GM18511 (cell line): Measurements from ENCODE around the gene ARHGAP30.
A peak's percentile ranks its signal among the peaks of the same experiment; 100 is the strongest.
"Not testable (repeated sequence)": the region's sequence is repeated elsewhere in the genome, so short reads cannot be mapped to it uniquely, and the experiment has no call there.

Source experiments
- ATAC-seq: cut with Tn5 transposase; IDR thresholded peaks from one replicate; pipeline ENCODE4 v1.9.1; 2021; ENCODE audit warnings: mild to moderate bottlenecking, moderate library complexity; ENCODE audit not compliant: unreplicated experiment

The ARHGAP30 gene

DNA sequence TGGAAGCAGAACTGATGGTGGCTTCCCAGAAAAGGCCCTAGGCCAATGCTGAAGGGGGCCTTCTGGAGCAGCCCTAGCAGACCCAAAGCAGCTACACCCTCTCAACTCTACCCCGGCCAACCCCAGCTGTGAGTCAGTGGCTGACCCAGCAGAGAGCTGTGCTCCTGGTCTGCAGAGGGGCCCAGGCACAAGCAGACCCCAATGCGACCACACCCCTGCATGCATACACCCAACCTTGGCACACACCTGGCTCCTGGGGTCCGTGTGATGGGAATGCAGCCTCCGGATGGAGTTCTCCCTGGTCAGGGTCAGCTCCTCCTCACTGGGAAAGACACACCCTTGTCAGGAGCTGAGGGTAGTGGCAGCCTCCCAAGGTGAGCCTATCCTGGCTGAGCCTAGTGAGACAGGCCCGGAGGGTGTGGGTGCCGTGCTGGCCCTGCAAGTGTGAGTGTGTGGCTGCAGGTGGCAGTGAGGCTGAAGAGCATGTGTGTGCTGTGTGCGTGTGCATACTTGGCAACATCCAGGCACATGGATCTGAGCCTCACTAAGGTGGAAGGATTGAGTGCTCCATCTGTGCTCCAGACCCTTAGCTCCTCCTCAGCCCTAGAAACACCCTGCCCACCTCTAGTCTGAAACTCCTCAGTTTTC is 3.9 kb upstream of the ARHGAP30 start:
- ATAC-seq = no peak

GRCh38 chr1:161072751-161073449 is 3.2 kb upstream of the ARHGAP30 start:
- no peak for ATAC-seq

DNA sequence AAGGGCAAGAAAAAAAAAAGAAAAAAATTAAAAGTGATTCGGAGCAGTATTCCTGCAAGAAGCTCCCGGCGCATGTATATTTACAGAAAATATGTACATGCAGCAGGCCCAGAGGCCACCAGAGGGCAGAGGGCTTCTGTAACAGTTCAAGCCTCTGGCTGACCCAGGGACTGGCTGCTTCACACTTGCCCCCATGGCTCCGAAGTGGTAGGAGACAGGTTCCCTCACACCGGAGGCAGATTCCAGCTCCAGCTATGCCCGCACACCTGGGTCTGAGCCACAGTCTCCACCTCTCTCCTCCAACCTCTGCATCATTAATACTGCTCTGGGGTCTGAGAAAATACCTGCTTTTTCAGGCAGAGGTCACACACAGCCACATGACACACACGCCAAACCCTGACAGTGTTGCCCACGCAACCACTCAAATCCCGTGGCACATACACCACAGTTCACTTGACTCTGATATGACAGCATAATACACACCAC is 2.2 kb upstream of the ARHGAP30 start:
- ATAC-seq = no peak

- no peak for ATAC-seq
Measured at GRCh38 chr1:161070761-161071160, 1.1 kb upstream of the ARHGAP30 start.

DNA sequence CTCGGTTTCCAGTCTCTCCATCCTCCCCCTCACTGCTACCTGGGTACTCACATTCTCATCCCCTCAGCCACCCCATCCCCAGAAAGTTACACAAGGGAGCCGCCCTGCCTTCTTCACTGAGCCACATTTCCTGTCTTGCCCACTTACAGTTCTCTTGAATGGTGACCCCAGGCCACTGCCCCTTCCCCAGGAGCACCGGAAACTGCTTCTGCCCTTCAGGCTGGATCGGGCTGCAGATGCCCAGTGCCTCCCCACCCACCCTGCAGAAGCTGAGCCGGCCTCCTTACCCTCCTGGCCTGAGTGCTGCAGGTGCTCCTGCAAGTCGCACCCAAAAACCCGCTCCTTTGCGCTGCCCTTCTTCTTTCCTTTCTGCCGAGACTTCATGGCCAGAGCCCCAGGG is 450 bp downstream of the ARHGAP30 start:
- peak; percentile 1 for ATAC-seq

GRCh38 chr1:161068306-161069234 is 1.1 kb downstream of the ARHGAP30 start:
- peak; percentile 50 for ATAC-seq

DNA sequence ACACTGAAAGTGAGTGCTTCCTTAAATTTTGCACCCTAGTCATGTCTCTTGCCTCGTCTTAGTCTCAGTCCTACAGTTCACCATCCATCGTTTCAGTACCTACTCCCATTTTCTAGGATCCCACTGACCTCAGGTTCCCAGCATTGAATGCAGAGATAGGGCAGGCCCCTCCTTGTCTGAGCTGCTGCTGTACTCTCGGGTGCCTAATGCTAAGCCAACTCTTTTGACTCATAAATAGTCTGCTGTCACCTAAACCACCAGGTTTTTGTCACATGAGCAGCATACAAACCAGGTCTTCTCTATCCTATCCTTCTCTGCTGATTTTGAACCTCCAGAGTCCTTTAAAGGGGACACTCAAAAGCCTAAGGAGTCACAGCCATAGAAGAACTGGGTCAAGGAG is 3.0 kb downstream of the ARHGAP30 start:
- ATAC-seq = no peak

DNA sequence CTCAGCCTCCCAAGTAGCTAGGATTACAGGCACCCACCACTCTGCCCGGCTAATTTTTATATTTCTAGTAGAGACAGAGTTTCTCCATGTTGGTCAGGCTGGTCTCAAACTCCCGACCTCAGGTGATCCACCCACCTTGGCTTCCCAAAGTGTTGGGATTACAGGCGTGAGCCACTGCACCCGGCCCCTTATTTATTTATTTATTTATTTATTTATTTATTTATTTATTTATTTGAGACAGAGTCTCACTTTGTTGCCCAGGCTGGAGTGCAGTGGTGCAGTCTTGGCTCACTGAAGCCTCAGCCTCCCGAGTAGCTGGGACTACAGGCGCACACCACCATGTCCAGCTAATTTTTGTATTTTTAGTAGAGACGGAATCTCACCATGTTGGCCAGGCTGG is 4.0 kb downstream of the ARHGAP30 start:
- ATAC-seq = not testable (repeated sequence)

DNA sequence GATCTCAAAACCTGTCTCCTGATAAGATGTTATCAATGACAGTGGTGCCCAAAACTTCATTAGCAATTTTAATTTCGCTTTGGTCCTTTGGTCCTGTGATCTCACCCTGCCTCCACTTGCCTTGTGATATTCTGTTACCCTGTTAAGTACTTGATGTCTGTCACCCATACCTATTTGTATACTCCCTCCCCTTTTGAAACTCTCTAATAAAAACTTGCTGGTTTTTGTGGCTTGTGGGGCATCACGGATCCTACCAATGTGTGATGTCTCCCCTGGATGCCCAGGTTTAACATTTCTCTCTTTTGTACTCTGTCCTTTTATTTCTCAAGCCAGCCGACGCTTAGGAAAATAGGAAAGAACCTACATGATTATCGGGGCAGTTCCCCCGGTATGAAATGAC is 5.8 kb downstream of the ARHGAP30 start:
- ATAC-seq = not testable (repeated sequence)

GRCh38 chr1:161061419-161061818 is 8.3 kb downstream of the ARHGAP30 start:
- ATAC-seq = no peak

GRCh38 chr1:161059293-161059692 is 10.4 kb downstream of the ARHGAP30 start:
- no peak for ATAC-seq

DNA sequence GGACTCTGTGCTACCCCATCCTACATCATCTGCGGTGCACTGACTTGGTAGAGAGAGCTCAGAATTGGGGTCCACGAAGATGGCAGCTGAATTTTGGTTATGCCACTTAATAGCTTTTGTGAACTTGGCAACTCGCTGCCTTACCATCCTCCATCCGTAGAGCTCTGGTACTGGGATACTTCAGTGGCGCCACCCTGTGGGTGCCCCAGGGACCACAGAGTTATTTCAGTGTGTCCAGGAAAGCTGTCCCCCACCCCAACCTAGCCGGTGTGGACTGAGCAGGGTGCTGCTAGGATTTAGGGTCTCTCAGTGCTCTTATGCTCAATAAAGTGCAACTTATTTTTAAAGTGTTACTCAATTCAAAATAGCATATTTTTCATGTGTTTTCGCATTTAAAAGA is 14.9 kb downstream of the ARHGAP30 start:
- no peak for ATAC-seq

DNA sequence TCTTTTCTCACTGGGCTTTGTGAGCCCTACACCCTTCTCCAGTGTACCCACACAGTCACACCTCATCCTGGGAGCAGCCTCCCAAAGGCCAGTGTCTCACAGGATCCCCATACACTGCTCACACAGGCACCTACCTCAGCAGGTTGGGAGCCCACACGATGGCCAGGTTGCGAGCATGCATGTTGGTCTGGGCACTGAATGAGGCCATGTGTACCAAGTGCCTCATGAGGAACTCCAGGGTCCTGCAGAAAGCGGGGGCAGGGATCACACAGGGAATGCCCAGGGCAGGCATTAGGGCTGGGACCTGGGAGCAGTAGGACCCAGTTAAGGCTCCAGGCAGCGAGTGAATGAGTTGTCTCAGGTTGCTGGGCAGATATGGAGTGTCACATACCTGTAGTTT is 15.5 kb downstream of the ARHGAP30 start:
- no peak for ATAC-seq

DNA sequence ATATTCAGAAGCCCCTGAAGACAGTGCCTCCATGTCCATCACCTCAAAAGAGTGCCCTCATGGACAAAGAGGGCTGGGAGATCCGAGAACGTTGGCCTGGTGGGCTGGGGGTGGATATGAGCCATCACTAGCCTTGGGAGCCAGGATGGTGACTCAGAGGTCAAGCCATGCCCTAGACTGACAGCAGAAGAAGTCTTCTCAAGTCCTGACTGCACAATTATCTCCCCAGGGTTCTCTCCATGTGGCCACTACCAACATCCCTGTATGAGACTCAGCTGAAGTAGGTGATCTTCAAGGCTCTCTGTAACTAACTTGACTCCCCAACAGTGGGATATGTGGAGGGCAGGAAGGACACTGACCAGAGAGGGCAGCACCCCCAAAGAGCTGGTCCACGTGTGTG is 16.8 kb downstream of the ARHGAP30 start:
- no peak for ATAC-seq

DNA sequence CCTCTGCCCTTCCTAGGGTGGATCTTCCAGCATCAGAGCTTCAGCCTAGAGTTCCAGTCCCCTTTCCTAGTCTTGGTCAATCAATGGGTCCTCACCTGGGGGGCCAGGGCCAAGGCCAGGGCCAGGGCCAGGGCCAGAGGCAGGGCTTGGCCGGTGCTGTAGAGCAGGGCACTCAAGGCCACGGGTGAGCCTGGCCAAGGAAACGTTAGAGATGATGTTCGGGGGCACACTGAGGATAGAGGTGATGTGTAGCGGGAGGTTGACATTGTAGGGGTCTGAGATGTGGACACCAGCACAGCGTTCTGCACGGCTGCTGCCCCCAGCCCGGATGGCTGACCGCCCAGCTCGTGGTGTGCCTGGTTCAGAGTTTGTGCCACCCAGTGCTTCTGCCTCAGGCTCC is 18.5 kb downstream of the ARHGAP30 start:
- no peak for ATAC-seq

DNA sequence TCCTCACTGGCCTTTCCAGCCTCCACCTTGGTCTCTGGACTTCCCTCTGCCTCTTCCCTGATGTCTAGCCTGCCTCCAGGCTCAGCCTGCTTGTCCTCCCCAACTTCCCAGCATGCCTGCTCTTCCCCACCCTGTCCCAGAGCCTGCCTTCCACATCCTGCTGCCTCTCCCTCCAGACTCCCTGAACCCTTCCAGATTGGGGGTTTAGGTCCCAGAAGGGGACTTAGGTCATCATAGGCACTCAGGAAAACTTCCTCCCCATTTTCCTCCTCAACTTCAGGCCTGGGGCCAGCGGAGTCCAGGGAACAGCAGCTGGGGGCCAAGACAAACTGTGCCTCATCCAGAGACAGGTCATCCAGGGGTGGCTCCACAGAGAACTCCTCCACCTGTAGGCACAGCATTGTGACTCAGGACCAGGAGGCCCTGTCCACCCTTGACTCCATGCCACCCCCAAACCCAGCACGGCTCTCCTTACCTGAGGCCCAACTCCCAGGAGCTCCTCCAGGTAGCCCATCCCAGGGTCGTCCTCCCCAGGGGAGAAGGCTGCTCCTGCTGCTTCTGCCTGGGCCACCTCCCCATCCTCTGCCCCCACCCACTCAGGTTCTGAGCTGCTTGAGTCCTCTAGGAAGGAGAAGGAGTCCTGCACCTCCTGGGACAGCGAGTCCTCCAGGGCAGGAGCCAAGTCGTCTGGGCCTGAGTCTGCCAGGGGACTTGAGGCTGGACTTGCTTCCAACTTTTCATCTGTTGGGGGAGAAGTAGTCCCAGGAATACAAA is 20.6 kb downstream of the ARHGAP30 start:
- no peak for ATAC-seq

GRCh38 chr1:161047436-161048420 is 22.0 kb downstream of the ARHGAP30 start:
- ATAC-seq = no peak

DNA sequence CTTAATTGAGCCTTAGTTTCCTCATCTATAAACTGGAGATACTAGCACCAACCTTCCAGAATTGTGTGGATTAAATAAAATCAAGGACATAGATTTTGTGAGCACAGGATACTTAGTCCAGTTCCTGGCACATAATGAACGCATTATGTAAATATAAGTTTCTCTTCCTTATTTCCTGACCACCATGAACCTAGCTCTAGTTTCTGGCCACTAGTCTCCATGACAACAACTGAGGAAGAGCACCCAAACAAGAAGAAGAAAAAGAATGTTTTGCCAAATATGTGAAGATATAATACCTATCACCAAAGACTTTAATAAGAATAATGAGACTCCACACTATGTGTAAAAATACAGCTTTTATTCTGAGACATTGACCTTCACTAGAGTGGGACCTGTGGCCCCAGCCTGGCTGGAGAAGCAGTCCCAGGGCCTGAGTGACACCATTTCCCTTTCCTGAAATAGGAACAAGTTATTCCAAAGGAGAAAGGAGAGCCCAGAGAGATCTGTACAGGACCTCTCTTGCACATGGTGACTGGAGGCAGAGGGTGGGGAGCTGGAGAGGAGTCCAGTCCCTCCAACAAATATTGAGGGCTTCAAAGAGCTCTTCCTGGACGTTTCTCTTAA is 23.0 kb downstream of the ARHGAP30 start:
- peak; percentile 46 for ATAC-seq
